Brain pericyte (primary cell): ENCODE results near the gene PPP1R12B.

Source experiments
- DNase-seq: peaks from one replicate; pipeline ENCODE4 v3.0.0-alpha.2; 2012; ENCODE audit warnings: low read depth, low spot score

The PPP1R12B gene

GRCh38 chr1:202348509-202349205 lies at the start of gene PPP1R12B:
TSS of gene PPP1R12B (plus strand) at chr1:202348699. CDS start at chr1:202348852, 153 bp downstream.
- peak; percentile 97 for DNase-seq

GRCh38 chr1:202302166-202302565 lies 46.3 kb upstream of the PPP1R12B start:
- no peak for DNase-seq

GRCh38 chr1:202304375-202304774 lies 44.1 kb upstream of the PPP1R12B start:
- DNase-seq: no peak

- DNase-seq: no peak
Measured at GRCh38 chr1:202305168-202305567, 43.3 kb upstream of the PPP1R12B start.

GRCh38 chr1:202306535-202307345 lies 41.8 kb upstream of the PPP1R12B start:
- no peak for DNase-seq

- no peak for DNase-seq
Measured at GRCh38 chr1:202310071-202310725, 38.3 kb upstream of the PPP1R12B start.

- DNase-seq: no peak
Measured at GRCh38 chr1:202310746-202311145, 37.8 kb upstream of the PPP1R12B start.

- no peak for DNase-seq
Measured at GRCh38 chr1:202311875-202312635, 36.4 kb upstream of the PPP1R12B start.

- DNase-seq: no peak
Measured at GRCh38 chr1:202315576-202316168, 32.8 kb upstream of the PPP1R12B start.

- no peak for DNase-seq
Measured at GRCh38 chr1:202316186-202316585, 32.3 kb upstream of the PPP1R12B start.

- DNase-seq: no peak
Measured at GRCh38 chr1:202317941-202318925, 30.3 kb upstream of the PPP1R12B start.

GRCh38 chr1:202319381-202320080 lies 29.0 kb upstream of the PPP1R12B start:
- no peak for DNase-seq

GRCh38 chr1:202320081-202320405 lies 28.5 kb upstream of the PPP1R12B start:
- no peak for DNase-seq

- no peak for DNase-seq
Measured at GRCh38 chr1:202323731-202324130, 24.8 kb upstream of the PPP1R12B start.

GRCh38 chr1:202324646-202325045 lies 23.9 kb upstream of the PPP1R12B start:
- no peak for DNase-seq

- DNase-seq: no peak
Measured at GRCh38 chr1:202329891-202330290, 18.6 kb upstream of the PPP1R12B start.

GRCh38 chr1:202333861-202334260 lies 14.6 kb upstream of the PPP1R12B start:
- no peak for DNase-seq

GRCh38 chr1:202343652-202344349 lies 4.7 kb upstream of the PPP1R12B start:
- DNase-seq: no peak

GRCh38 chr1:202348005-202348508 lies 442 bp upstream of the PPP1R12B start:
- DNase-seq: no peak
